Mesendoderm (in vitro differentiated cells): Measurements from ENCODE around the gene NSMF.

Experiments used
- DNase-seq: peaks from one replicate; pipeline ENCODE4 v3.0.0; 2013
- H2AK5ac ChIP-seq: 2 replicates; pipeline ENCODE4 v1.6.1; 2013; ENCODE audit warnings: low read length, inconsistent platforms
- H2BK120ac ChIP-seq: 2 replicates; pipeline ENCODE4 v1.6.1; 2013; ENCODE audit warnings: low read depth, mild to moderate bottlenecking, low read length, moderate library complexity, mixed read lengths
- H2BK15ac ChIP-seq: replicated peaks from 2 replicates; pipeline ENCODE4 v1.6.1; 2013; ENCODE audit warnings: low read depth, mild to moderate bottlenecking, moderate library complexity
- H2BK5ac ChIP-seq: 2 replicates; pipeline ENCODE4 v1.6.1; 2013; ENCODE audit warnings: low read length, inconsistent platforms
- H3K18ac ChIP-seq: 2 replicates; pipeline ENCODE4 v1.6.1; 2013; ENCODE audit warnings: mild to moderate bottlenecking, low read length, mixed read lengths
- H3K23ac ChIP-seq: one replicate; pipeline ENCODE4 v1.6.1; 2013; ENCODE audit warnings: low read length
- H3K27ac ChIP-seq: 2 replicates; pipeline ENCODE4 v1.5.1; 2013; ENCODE audit warnings: low read depth, mild to moderate bottlenecking, inconsistent platforms, low read length, moderate library complexity
- H3K27me3 ChIP-seq: 2 replicates; pipeline ENCODE4 v1.6.1; 2013; ENCODE audit warnings: low read length, control low read depth, mild to moderate bottlenecking, inconsistent platforms; ENCODE audit not compliant: insufficient read depth, poor library complexity
- H3K36me3 ChIP-seq: 2 replicates; pipeline ENCODE4 v1.6.1; 2013; ENCODE audit warnings: low read length, inconsistent platforms; ENCODE audit not compliant: control insufficient read depth, insufficient read depth
- H3K4ac ChIP-seq: one replicate; pipeline ENCODE4 v1.6.1; 2013; ENCODE audit warnings: low read depth, mild to moderate bottlenecking, low read length, moderate library complexity
- H3K4me1 ChIP-seq: 2 replicates; pipeline ENCODE4 v1.6.1; 2013; ENCODE audit warnings: low read depth, low read length, inconsistent platforms; ENCODE audit not compliant: control insufficient read depth
- H3K4me2 ChIP-seq: 2 replicates; pipeline ENCODE4 v1.6.1; 2013; ENCODE audit warnings: low read length
- H3K4me3 ChIP-seq: 2 replicates; pipeline ENCODE4 v1.5.1; 2013; ENCODE audit warnings: mild to moderate bottlenecking, low read length
- H3K56ac ChIP-seq: one replicate; pipeline ENCODE4 v1.6.1; 2013; ENCODE audit warnings: low read length
- H3K79me1 ChIP-seq: 2 replicates; pipeline ENCODE4 v1.6.1; 2013; ENCODE audit warnings: low read length, inconsistent platforms
- H3K79me2 ChIP-seq: 2 replicates; pipeline ENCODE4 v1.6.1; 2013; ENCODE audit warnings: mild to moderate bottlenecking, low read length; ENCODE audit not compliant: control insufficient read depth, insufficient read depth
- H3K9ac ChIP-seq: 2 replicates; pipeline ENCODE4 v1.6.1; 2013; ENCODE audit warnings: low read length, inconsistent platforms
- H4K5ac ChIP-seq: one replicate; pipeline ENCODE4 v1.6.1; 2013; ENCODE audit warnings: low read length
- H4K8ac ChIP-seq: one replicate; pipeline ENCODE4 v1.6.1; 2013; ENCODE audit warnings: low read depth, mild to moderate bottlenecking, control low read depth, low read length, moderate library complexity
- WGBS: extraction: QIAGEN DNeasy Blood & Tissue Kit; methylation state at CpG from one replicate; pipeline ENCODE4 v1.1.7; 2013; ENCODE audit warnings: low lambda C conversion rate, missing lambda C conversion rate; ENCODE audit not compliant: insufficient coverage; ENCODE audit errors: extremely low coverage; 5-methylcytosine and 5-hydroxymethylcytosine counted together

The NSMF gene

GRCh38 chr9:137502008-137502911 lies 43.1 kb upstream of the NSMF start:
- H3K79me1 ChIP-seq, result no peaks in the 10 kb centered on the region
- H3K4me1 ChIP-seq, result no peaks in the 10 kb centered on the region
- no peak overlapping the region for H3K4ac ChIP-seq
- H4K8ac ChIP-seq, result no peak overlapping the region
- no peaks in the 10 kb centered on the region for H3K27me3 ChIP-seq
- H3K23ac ChIP-seq, result no peak overlapping the region
- no peak overlapping the region for H2BK5ac ChIP-seq
- no peak overlapping the region for H2BK120ac ChIP-seq
- H4K5ac ChIP-seq, result no peak overlapping the region
- no CpG with 5 or more reads among the region's 36 CpGs for WGBS
- H3K79me2 ChIP-seq, result no peaks in the 10 kb centered on the region
- no peak overlapping the region for H3K4me3 ChIP-seq
- H3K18ac ChIP-seq, result no peak overlapping the region
- peak; percentile 36 for DNase-seq
- H3K36me3 ChIP-seq, result no peaks in the 10 kb centered on the region
- no peak overlapping the region for H3K27ac ChIP-seq
- H2AK5ac ChIP-seq, result no peak overlapping the region
- H2BK15ac ChIP-seq, result no peak overlapping the region
- H3K4me2 ChIP-seq, result no peak overlapping the region
- H3K56ac ChIP-seq, result no peak overlapping the region
- no peak overlapping the region for H3K9ac ChIP-seq

GRCh38 chr9:137501457-137501856 lies 42.3 kb upstream of the NSMF start:
- H3K4me3 ChIP-seq, result no peak overlapping the region
- H3K27me3 ChIP-seq, result no peaks in the 10 kb centered on the region
- H3K4me2 ChIP-seq, result no peak overlapping the region
- no peak overlapping the region for H2BK5ac ChIP-seq
- no peak overlapping the region for H3K56ac ChIP-seq
- no peak overlapping the region for H3K18ac ChIP-seq
- H3K23ac ChIP-seq, result no peak overlapping the region
- no peak overlapping the region for H2AK5ac ChIP-seq
- WGBS, result no CpG with 5 or more reads among the region's 12 CpGs
- H2BK15ac ChIP-seq, result no peak overlapping the region
- no peaks in the 10 kb centered on the region for H3K36me3 ChIP-seq
- H3K9ac ChIP-seq, result no peak overlapping the region
- no peaks in the 10 kb centered on the region for H3K79me2 ChIP-seq
- H3K27ac ChIP-seq, result no peak overlapping the region
- H4K5ac ChIP-seq, result no peak overlapping the region
- H2BK120ac ChIP-seq, result no peak overlapping the region
- no peaks in the 10 kb centered on the region for H3K4me1 ChIP-seq
- DNase-seq, result no peak
- no peak overlapping the region for H3K4ac ChIP-seq
- H3K79me1 ChIP-seq, result no peaks in the 10 kb centered on the region
- no peak overlapping the region for H4K8ac ChIP-seq

DNA sequence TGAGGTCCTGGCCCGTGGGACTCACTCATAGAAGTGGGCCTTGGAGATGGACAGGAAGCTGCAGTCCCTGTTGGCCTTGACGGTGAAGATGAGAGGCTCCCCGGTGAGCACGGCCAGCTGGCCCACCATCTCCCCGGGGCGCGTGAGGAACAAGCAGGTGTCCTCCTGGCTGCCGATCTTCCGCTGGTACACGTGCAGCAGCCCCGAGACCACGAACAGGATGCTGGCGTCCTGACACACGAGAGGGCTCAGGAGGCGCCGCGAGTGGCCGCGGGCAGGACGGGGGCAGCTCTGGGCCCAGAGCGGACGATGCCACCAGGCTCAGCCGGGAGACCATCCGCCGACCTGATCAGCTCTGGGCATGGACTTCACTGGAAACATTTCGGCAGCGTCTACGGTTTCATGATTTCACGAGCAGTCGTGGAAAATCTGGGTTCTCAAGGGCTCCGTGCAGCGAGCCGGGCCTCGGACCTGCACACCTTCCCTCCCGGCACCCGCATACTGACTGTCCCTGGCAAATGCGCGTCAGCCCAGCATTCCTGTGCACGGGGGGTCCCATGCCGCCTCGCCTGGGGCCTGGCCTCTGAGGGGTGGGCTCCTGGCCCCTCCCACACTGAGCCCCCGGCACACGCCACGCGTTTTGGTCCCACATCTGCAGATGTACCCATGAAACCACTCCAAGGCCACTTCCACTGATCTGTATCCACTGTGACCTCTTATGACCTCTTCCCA lies 41.7 kb upstream of the NSMF start:
- no peak overlapping the region for H4K5ac ChIP-seq
- H3K4ac ChIP-seq, result no peak overlapping the region
- H3K27me3 ChIP-seq, result no peaks in the 10 kb centered on the region
- H2AK5ac ChIP-seq, result no peak overlapping the region
- H3K9ac ChIP-seq, result no peak overlapping the region
- H4K8ac ChIP-seq, result no peak overlapping the region
- no peak overlapping the region for H3K18ac ChIP-seq
- no peak overlapping the region for H3K4me2 ChIP-seq
- WGBS, result no CpG with 5 or more reads among the region's 45 CpGs
- no peak for DNase-seq
- no peak overlapping the region for H3K27ac ChIP-seq
- no peak overlapping the region for H2BK15ac ChIP-seq
- no peaks in the 10 kb centered on the region for H3K36me3 ChIP-seq
- H2BK120ac ChIP-seq, result no peak overlapping the region
- H3K79me2 ChIP-seq, result no peaks in the 10 kb centered on the region
- no peak overlapping the region for H3K23ac ChIP-seq
- no peaks in the 10 kb centered on the region for H3K4me1 ChIP-seq
- H3K56ac ChIP-seq, result no peak overlapping the region
- H3K4me3 ChIP-seq, result no peak overlapping the region
- H2BK5ac ChIP-seq, result no peak overlapping the region
- no peaks in the 10 kb centered on the region for H3K79me1 ChIP-seq

DNA sequence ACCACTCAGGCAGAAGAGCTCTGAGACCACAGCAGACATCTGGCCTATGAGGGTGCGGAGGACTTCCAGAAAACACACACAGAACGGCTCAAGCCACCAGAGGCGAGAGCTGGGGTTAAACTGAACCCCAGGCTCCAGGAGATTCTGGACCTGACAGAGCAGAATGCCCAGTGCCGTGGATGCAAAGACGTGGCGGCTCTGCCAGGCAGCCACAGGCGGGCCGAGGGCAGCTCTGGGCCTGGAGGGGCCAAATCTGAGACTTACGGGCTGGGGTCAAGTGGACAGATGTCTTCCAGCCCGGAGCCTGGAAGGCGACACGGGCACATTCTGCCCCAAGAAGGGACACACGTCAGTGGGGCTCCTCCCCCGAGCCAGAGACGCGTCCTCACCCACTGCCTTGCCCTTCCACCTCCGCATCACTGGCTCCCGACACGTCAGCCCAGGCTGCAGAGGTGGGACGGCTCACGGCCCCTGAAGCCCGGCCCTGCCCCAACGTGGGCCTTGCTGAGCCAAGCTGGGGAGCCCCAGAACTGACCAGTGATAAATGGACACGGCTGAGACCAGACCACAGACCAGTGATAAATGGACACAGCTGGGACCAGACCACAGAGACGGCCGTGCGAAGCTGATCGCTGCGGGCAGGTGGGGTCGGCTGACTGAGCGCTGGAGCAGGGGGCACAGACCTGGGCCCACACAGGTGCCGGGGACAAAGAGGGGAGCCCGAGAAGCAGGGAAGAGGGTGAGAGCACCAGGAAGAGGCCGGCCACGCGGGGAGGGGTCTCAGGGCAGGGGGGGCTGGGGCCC lies 40.9 kb upstream of the NSMF start:
- H3K18ac ChIP-seq, result no peak overlapping the region
- H3K23ac ChIP-seq, result no peak overlapping the region
- no peak overlapping the region for H3K27ac ChIP-seq
- H2AK5ac ChIP-seq, result no peak overlapping the region
- H2BK120ac ChIP-seq, result no peak overlapping the region
- no peak overlapping the region for H2BK5ac ChIP-seq
- H4K8ac ChIP-seq, result no peak overlapping the region
- WGBS, result no CpG with 5 or more reads among the region's 36 CpGs
- no peaks in the 10 kb centered on the region for H3K79me2 ChIP-seq
- H3K79me1 ChIP-seq, result no peaks in the 10 kb centered on the region
- no peak overlapping the region for H4K5ac ChIP-seq
- H3K9ac ChIP-seq, result no peak overlapping the region
- H3K27me3 ChIP-seq, result no peaks in the 10 kb centered on the region
- H3K4me2 ChIP-seq, result no peak overlapping the region
- no peak overlapping the region for H2BK15ac ChIP-seq
- no peak overlapping the region for H3K4me3 ChIP-seq
- no peaks in the 10 kb centered on the region for H3K36me3 ChIP-seq
- no peak for DNase-seq
- no peaks in the 10 kb centered on the region for H3K4me1 ChIP-seq
- H3K4ac ChIP-seq, result no peak overlapping the region
- H3K56ac ChIP-seq, result no peak overlapping the region

DNA sequence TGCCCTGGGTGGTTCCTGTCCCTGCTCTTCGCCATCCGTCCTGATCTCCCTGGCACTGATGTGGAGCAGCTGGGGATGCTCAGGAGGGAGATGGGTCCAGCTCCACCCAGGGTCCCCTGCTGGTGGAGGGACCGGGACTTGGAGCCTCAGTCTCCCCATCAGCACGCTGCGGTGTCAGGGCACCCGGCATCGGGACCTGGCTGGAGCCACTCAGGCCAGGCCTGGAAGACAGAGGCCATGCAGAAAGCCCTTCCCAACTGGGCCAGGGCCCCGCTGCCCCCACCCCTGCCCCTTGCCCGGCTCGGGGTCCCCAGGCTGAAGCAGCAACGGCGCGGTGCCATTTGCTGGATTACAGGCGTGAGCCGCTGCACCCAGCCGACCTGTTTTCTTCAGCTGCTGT lies 40.3 kb upstream of the NSMF start:
- DNase-seq, result no peak
- H4K8ac ChIP-seq, result no peak overlapping the region
- no peak overlapping the region for H3K4me3 ChIP-seq
- no peak overlapping the region for H3K4me2 ChIP-seq
- H3K4ac ChIP-seq, result no peak overlapping the region
- no peak overlapping the region for H3K18ac ChIP-seq
- H3K79me1 ChIP-seq, result no peaks in the 10 kb centered on the region
- H3K27me3 ChIP-seq, result no peaks in the 10 kb centered on the region
- no peak overlapping the region for H2BK120ac ChIP-seq
- no peaks in the 10 kb centered on the region for H3K4me1 ChIP-seq
- H3K27ac ChIP-seq, result no peak overlapping the region
- H3K23ac ChIP-seq, result no peak overlapping the region
- no peak overlapping the region for H2BK15ac ChIP-seq
- H2BK5ac ChIP-seq, result no peak overlapping the region
- no peaks in the 10 kb centered on the region for H3K36me3 ChIP-seq
- no peaks in the 10 kb centered on the region for H3K79me2 ChIP-seq
- H3K9ac ChIP-seq, result no peak overlapping the region
- no peak overlapping the region for H4K5ac ChIP-seq
- H3K56ac ChIP-seq, result no peak overlapping the region
- no peak overlapping the region for H2AK5ac ChIP-seq
- WGBS, result no CpG with 5 or more reads among the region's 16 CpGs
